K562 (cell line): ENCODE results near the gene ZNF787. TPM values are rescaled to one million over a fixed set of nuclear protein-coding genes. Genes with fewer than 3 reads are reported as not detected.

Source experiments
- ATAC-seq: fragments of 200-7000 bp; cut with Tn5 transposase; 3 replicates; pipeline ENCODE4 v1.9.1; 2020; ENCODE audit warnings: moderate library complexity
- BruUV-seq: library from RNA; stranded (reverse); fragments of 400-500 nt; replicated peaks from 2 replicates; lab custom pipeline; 2021; lab: Mats Ljungman, UMichigan
- CTCF ChIA-PET: fragments of 300-600 bp; formaldehyde crosslinking; extraction: SDS; loops from one replicate; lab custom pipeline; 2021; ENCODE audit warnings: low intra/inter-chr PET ratio; lab: Yijun Ruan, JAX
- POLR2A ChIA-PET: fragments of 300-600, 350-650 bp; sonication (Branson Sonifier 250); formaldehyde crosslinking; extraction: SDS; loops from one replicate; lab custom pipeline; 2021; ENCODE audit warnings: antibody characterized with exemption, inconsistent platforms; lab: Yijun Ruan, JAX
- DNase-seq, 4 experiments: peaks; one replicate each; pipeline versions ENCODE4 v3.0.0 to v3.0.0-alpha.2; 2011 to 2018; ENCODE audit warnings: low spot score in 3 of 4, mixed read lengths in 3 of 4; ENCODE audit errors: extremely low read depth in 1 of 4
- FAIRE-seq: peaks from 2 replicates; lab custom pipeline; 2011; peaks lifted over from hg19 to GRCh38; lab: Jason Lieb, UNC
- H2AFZ ChIP-seq: 2 replicates; pipeline ENCODE4 v1.6.0; 2011; ENCODE audit warnings: low read depth, low read length, control low read depth, inconsistent platforms
- H3K27ac ChIP-seq: fragments of 200-600 bp; 3 replicates; pipeline ENCODE4 v1.8.0; 2011; ENCODE audit warnings: low read depth, mild to moderate bottlenecking, control low read depth, inconsistent platforms, low read length, moderate library complexity, mixed read lengths; ENCODE audit errors: extremely low read depth
- H3K27me3 ChIP-seq, 2 experiments: fragments of 300-600 bp in 1 of 2; 2 replicates in 1 of 2; 3 replicates in 1 of 2; pipeline versions ENCODE4 v1.6.0 to v1.8.0; 2011; ENCODE audit warnings: inconsistent platforms in 2 of 2, low read length in 2 of 2, mild to moderate bottlenecking in 1 of 2, mixed read lengths in 1 of 2, moderate library complexity in 1 of 2; ENCODE audit not compliant: control insufficient read depth in 2 of 2, insufficient read depth in 2 of 2
- H3K36me3 ChIP-seq: fragments of 300-600 bp; 3 replicates; pipeline ENCODE4 v1.8.0; 2011; ENCODE audit warnings: mild to moderate bottlenecking, low read length, inconsistent platforms; ENCODE audit not compliant: control insufficient read depth, insufficient read depth
- H3K4me1 ChIP-seq, 2 experiments: fragments of 200-600 bp in 1 of 2; replicated peaks in 1 of 2; 2 replicates in 1 of 2; 3 replicates in 1 of 2; pipeline versions ENCODE4 v1.5.1 to v1.8.0; 2011; ENCODE audit warnings: inconsistent platforms in 2 of 2, low read length in 2 of 2, mild to moderate bottlenecking in 1 of 2, mixed read lengths in 1 of 2, moderate library complexity in 1 of 2; ENCODE audit not compliant: control insufficient read depth in 2 of 2, insufficient read depth in 2 of 2
- H3K4me2 ChIP-seq: 2 replicates; pipeline ENCODE4 v1.6.1; 2011; ENCODE audit warnings: low read length, control low read depth, inconsistent platforms, mixed read lengths; ENCODE audit not compliant: insufficient read depth
- H3K4me3 ChIP-seq: fragments of 200-600 bp; sonication (generic), shearing (Covaris generic); 2 replicates; pipeline ENCODE4 v1.5.1; 2016; ENCODE audit warnings: control low read depth, inconsistent platforms
- H3K79me2 ChIP-seq: fragments of 200-600 bp; 3 replicates; pipeline ENCODE4 v1.8.0; 2011; ENCODE audit warnings: low read length, inconsistent platforms; ENCODE audit not compliant: control insufficient read depth, insufficient read depth
- H3K9ac ChIP-seq, 2 experiments: 2 replicates each; pipeline versions ENCODE4 v1.6.0 to v1.6.1; 2011; ENCODE audit warnings: low read depth in 2 of 2, low read length in 2 of 2, control low read depth in 1 of 2, inconsistent platforms in 1 of 2, mild to moderate bottlenecking in 1 of 2, mixed read lengths in 1 of 2; ENCODE audit not compliant: insufficient read depth in 1 of 2
- H3K9me1 ChIP-seq: one replicate; pipeline ENCODE4 v1.6.0; 2011; ENCODE audit warnings: inconsistent platforms, mild to moderate bottlenecking, low read length, moderate library complexity; ENCODE audit not compliant: control insufficient read depth, insufficient read depth
- H3K9me3 ChIP-seq: replicated peaks from 2 replicates; pipeline ENCODE4 v1.5.1; 2011; ENCODE audit warnings: low read depth, low read length, inconsistent platforms; ENCODE audit not compliant: control insufficient read depth, insufficient read depth
- H4K20me1 ChIP-seq: replicated peaks from 2 replicates; pipeline ENCODE4 v1.6.1; 2011; ENCODE audit warnings: low read length, inconsistent platforms, mixed read lengths; ENCODE audit not compliant: control insufficient read depth, insufficient read depth
- ASH1L ChIP-seq: fragments of 450-650 bp; IDR thresholded peaks from 2 replicates; pipeline ENCODE4 v1.6.1; 2018; ENCODE audit warnings: borderline replicate concordance, mild to moderate bottlenecking, low read depth; ENCODE audit not compliant: partially characterized antibody
- LEF1 ChIP-seq: fragments of 450-650 bp; IDR thresholded peaks from 2 replicates; pipeline ENCODE4 v1.6.1; 2016; ENCODE audit warnings: mild to moderate bottlenecking
- NUFIP1 ChIP-seq: fragments of 450-650 bp; IDR thresholded peaks from 2 replicates; pipeline ENCODE4 v1.6.1; 2018; ENCODE audit not compliant: partially characterized antibody
- PHB2 ChIP-seq: fragments of 450-650 bp; IDR thresholded peaks from 2 replicates; pipeline ENCODE4 v1.6.1; 2017; ENCODE audit warnings: low read depth
- SLC30A9 ChIP-seq: fragments of 250-450 bp; sonication (Bioruptor Pico); IDR thresholded peaks from 2 replicates; pipeline ENCODE4 v1.8.0; 2022; ENCODE audit warnings: mild to moderate bottlenecking, moderate library complexity
- WGBS: fragments of 100-300 bp; shearing (Covaris generic); methylation state at CpG from one replicate; pipeline ENCODE4 v1.1.6; 2016; ENCODE audit warnings: low coverage, mixed read lengths; ENCODE audit not compliant: insufficient coverage; ENCODE audit errors: missing lambda C conversion rate; 5-methylcytosine and 5-hydroxymethylcytosine counted together
- in situ Hi-C: fragments of 300-500 bp; cut with MboI; formaldehyde crosslinking; loops from 4 replicates; pipeline ENCODE4 v1.15.0; 2018; ENCODE audit warnings: inconsistent platforms, mixed read lengths
- intact Hi-C: fragments of 100-400 bp; cut with micrococcal nuclease; formaldehyde crosslinking; loops from 2 replicates; pipeline ENCODE4 v1.14.2; 2022
- polyA plus RNA-seq, 8 experiments: library from polyadenylated mRNA; depleted of rRNA in 4 of 8; stranded (reverse) in 5 of 8; unstranded in 3 of 8; fragments of >200 nt; fragmentation: Nextera tagmentation in 2 of 8; fragmentation: Illumina TruSeq in 1 of 8; extraction: Ambion mirVana in 2 of 8; extraction: Trizol in 1 of 8; gene quantifications; 2 replicates each; pipeline versions ENCODE4 v1.2.1 to v1.2.3, GENCODE V29; 2011 to 2014; ENCODE audit warnings: inconsistent platforms in 1 of 8, missing spikeins in 1 of 8
- total RNA-seq, 7 experiments: library from RNA; depleted of rRNA in 6 of 7; stranded (reverse); fragments of >200 nt in 6 of 7; fragmentation: Illumina TruSeq in 2 of 7; extraction: Trizol in 2 of 7; gene quantifications; 2 replicates each; pipeline versions ENCODE4 v1.2.1 to v1.2.3, GENCODE V29; 2011 to 2021; ENCODE audit warnings: low replicate concordance in 1 of 7
- TF ChIP-seq, protein P1 (sequence below): fragments of 450-650 bp; IDR thresholded peaks from 2 replicates; pipeline ENCODE4 v1.7.0; 2016; ENCODE audit warnings: borderline replicate concordance

The ZNF787 gene
- total and polyA plus RNA-seq, 9 of the 15 experiments (the other 6 are each of a cell fraction or from before 2014, with no cell fraction given), result 0.45 to 77.6 (median 7.3) TPM

DNA sequence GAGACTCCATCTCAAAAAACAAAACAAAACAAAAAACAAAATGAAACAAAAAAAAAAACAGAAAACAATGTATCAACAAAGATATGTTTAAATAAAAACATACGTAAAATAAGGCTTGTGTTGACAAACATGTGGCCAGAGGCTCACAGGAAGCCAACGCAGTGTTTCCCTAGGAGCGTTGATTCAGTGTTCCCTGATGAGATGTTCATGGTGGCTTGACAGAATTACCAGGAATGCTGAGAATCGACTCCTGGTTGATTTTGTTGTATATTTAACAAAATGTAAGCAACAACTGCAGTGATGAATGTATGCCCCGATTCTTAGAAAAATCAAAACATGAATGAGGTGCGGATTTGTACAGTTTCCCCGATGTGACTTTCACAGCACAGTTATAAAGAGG is 8.9 kb upstream of the ZNF787 start (continued):
- TF ChIP-seq, protein P1, sequence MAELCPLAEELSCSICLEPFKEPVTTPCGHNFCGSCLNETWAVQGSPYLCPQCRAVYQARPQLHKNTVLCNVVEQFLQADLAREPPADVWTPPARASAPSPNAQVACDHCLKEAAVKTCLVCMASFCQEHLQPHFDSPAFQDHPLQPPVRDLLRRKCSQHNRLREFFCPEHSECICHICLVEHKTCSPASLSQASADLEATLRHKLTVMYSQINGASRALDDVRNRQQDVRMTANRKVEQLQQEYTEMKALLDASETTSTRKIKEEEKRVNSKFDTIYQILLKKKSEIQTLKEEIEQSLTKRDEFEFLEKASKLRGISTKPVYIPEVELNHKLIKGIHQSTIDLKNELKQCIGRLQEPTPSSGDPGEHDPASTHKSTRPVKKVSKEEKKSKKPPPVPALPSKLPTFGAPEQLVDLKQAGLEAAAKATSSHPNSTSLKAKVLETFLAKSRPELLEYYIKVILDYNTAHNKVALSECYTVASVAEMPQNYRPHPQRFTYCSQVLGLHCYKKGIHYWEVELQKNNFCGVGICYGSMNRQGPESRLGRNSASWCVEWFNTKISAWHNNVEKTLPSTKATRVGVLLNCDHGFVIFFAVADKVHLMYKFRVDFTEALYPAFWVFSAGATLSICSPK, result no peak

DNA sequence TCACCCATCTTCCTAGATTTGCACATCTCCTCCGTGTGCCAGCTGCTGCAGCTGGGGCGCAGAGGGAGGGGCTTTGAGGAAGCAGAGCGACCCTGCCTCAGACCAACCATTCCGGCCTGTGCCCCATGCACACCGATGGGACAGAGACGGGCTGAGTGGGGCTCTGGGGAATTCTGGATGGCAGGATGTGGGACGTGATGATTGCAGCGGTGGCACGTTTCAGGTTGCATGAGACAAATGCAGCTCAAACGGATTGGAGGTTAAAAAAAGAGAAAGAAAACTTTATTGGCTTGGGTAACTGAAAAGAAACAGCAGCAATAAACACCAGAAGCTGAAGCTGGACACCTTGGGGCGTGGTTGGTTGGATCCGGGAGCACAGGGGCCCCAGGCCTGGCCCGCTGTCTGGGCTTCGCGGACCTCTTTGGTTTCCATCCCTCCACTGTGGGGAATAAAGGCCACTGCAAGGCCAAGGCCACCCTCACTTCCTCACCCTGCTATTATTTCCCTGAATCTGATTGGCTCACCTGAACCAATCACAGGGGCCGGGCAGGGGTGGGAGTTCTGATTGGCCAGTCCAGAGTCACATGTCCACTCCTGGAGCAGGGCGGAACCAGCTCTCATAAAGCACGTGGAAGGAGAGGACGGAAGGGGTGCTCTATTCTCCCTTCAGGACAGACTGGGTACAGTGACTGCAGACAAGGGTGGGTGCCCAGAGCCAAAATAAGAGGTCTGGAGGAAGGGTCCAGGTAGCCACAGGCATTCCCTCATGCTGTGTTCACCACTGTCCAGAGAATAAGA is 6.1 kb upstream of the ZNF787 start:
- H3K4me1 ChIP-seq, result peaks cover 16 to 23% of the 10 kb centered on the region in 2 experiments; a peak in 4 of 5 replicates
- H2AFZ ChIP-seq, result no peak overlapping the region; the same call in 1 of the 2 replicates
- H3K9me1 ChIP-seq, result peaks cover 2% of the 10 kb centered on the region
- intact Hi-C loops (no loop called here), in situ Hi-C loops (loop anchor here (25.0 kb wide), 1 partner anchor 965 kb away; the partner anchor contains the start of genes DNAAF3 and TNNI3)
- ChIA-PET POLR2A (interaction anchor here (0.6 kb wide), 1 partner anchor 14 kb away, joined by 3 read pairs; the partner anchor contains the start of gene ZNF444), CTCF (no interaction called here)
- no peaks in the 10 kb centered on the region for H3K27me3 ChIP-seq
- no peak overlapping the region for H3K4me2 ChIP-seq
- H4K20me1 ChIP-seq, result no peaks in the 10 kb centered on the region
- no peak overlapping the region for H3K27ac ChIP-seq
- DNase-seq (peak; percentile 58 to 90 (median 76)), ATAC-seq (peak; percentile 76), FAIRE-seq (no peak)
- no peaks in the 10 kb centered on the region for H3K79me2 ChIP-seq
- no peaks in the 10 kb centered on the region for H3K36me3 ChIP-seq
- BruUV-seq, result no TSS peak
- no peaks in the 10 kb centered on the region for H3K9me3 ChIP-seq
- no peak overlapping the region for H3K4me3 ChIP-seq
- WGBS, result 87% methylated on average over 15 of the region's 19 CpGs
- H3K9ac ChIP-seq, result peak overlapping the region in 1 of 2 experiments; percentile 61; a peak in 1 of 4 replicates
- peak; percentile 47 for TF ChIP-seq ASH1L
- no peak for TF ChIP-seq PHB2
- no peak for TF ChIP-seq NUFIP1
- no peak for TF ChIP-seq SLC30A9
- no peak for TF ChIP-seq LEF1
